GM21367 (cell line): ENCODE data around the gene TNFSF12.

Experiments
- ATAC-seq: cut with Tn5 transposase; IDR thresholded peaks from one replicate; pipeline ENCODE4 v1.9.1; 2021; ENCODE audit not compliant: unreplicated experiment

TNFSF12 gene, protein sequence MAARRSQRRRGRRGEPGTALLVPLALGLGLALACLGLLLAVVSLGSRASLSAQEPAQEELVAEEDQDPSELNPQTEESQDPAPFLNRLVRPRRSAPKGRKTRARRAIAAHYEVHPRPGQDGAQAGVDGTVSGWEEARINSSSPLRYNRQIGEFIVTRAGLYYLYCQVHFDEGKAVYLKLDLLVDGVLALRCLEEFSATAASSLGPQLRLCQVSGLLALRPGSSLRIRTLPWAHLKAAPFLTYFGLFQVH

DNA sequence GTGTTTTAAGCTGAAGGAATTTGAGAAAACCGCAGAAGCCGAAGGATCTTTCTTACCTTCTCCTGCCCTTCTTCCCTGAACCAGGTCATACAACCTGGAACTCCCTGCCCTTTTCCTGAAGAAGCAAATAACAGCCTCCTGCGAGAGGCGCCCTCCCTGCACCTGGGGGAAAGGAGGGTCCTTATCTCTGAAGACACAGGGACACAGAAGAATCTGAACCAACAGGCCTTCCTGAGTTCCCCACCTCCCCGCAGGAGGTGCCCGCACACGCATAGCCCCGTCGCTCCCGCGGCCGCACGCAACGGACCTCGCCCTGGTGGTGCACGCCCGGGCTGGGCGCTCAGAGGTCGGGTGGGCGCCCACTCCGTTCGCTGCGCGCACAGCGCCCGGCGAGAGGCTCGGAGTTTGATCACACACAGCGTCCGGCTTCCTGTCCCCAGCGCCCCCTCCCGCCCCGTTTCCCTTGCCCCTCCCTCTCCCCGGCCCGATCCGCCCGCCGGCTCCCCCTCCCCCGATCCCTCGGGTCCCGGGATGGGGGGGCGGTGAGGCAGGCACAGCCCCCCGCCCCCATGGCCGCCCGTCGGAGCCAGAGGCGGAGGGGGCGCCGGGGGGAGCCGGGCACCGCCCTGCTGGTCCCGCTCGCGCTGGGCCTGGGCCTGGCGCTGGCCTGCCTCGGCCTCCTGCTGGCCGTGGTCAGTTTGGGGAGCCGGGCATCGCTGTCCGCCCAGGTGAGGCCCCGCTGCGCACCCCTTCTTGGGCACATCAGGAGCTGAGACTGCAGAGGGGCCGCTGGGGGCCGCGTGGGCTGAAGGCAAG lies at the start of gene TNFSF12:
Gene TNFSF12, plus strand, starts transcription at position 474 of the 816 bp plus-strand sequence. Its CDS starts 96 bp downstream, at position 570.
- no peak for ATAC-seq

- no peak for ATAC-seq
These were observed 49.7 kb upstream of the TNFSF12 start for GRCh38 chr17:7499161-7499560.

DNA sequence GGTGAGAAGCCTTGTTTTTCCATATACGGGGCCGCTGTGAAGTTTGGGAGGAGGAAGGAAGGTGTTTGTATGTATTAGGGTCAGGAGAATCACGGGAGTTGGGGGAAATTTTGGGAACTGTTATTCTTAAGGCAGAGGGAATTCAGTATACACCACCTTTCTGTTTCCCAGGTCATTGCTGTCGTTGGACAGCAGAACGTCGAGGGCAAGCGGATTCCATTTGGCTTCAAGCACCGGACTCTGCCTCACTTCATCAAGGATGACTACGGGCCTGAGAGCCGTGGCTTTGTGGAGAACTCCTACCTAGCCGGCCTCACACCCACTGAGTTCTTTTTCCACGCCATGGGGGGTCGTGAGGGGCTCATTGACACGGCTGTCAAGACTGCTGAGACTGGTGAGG lies 47.1 kb upstream of the TNFSF12 start:
- ATAC-seq: no peak

DNA sequence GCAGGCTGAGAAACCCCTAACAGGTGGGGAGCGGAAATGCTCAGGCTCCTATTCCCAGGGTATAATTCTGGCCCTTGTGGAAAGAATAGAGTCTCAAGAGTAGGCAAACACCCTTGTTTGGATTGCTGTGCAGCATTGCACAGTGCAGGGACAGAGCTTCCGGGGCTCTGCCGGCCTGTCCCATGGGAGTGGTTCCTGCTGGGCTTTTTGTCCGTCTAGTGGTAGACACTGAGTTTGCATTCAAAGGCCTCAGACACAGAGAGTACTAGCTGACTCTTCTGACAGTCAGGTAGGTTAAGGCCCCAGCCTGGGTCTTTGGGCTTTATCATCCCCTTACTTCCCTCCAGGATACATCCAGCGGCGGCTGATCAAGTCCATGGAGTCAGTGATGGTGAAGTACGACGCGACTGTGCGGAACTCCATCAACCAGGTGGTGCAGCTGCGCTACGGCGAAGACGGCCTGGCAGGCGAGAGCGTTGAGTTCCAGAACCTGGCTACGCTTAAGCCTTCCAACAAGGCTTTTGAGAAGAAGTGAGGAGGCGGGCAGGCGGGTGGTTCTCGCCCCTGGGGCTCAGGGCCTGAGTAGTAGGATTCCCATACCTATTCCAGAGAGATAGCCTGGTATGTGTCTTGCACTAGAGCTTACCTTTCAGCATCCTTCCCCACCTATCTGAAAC lies 46.5 kb upstream of the TNFSF12 start:
- no peak for ATAC-seq

GRCh38 chr17:7502987-7503386 lies 45.9 kb upstream of the TNFSF12 start:
- no peak for ATAC-seq

GRCh38 chr17:7503521-7503920 lies 45.3 kb upstream of the TNFSF12 start:
- ATAC-seq: no peak

GRCh38 chr17:7508145-7508544 lies 40.7 kb upstream of the TNFSF12 start:
- no peak for ATAC-seq

DNA sequence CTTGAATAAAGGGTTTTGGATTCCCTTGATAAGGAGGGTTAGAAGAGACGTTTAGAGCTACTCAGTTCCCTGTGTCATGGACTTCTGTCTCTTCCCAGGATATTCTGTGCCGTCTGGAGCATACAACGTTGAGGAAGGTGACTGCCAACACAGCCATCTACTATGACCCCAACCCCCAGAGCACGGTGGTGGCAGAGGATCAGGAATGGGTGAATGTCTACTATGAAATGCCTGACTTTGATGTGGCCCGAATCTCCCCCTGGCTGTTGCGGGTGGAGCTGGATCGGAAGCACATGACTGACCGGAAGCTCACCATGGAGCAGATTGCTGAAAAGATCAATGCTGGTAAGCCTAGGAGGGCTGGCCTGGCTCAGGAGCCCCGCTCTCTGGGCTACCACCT lies 40.0 kb upstream of the TNFSF12 start:
- no peak for ATAC-seq

- no peak for ATAC-seq
These were observed 38.9 kb upstream of the TNFSF12 start for GRCh38 chr17:7509937-7510336.

DNA sequence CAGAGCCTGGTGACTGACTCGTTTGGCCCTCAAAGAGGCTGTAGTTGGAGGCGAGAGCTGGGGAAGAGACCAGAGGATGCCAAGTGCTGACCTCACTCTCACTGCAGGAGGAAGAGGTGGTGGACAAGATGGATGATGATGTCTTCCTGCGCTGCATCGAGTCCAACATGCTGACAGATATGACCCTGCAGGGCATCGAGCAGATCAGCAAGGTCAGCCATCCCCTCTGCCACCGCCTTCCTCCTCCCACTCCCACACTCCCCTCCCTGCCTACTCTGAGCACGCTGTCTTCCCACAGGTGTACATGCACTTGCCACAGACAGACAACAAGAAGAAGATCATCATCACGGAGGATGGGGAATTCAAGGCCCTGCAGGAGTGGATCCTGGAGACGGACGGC lies 37.8 kb upstream of the TNFSF12 start:
- ATAC-seq: no peak

- no peak for ATAC-seq
These were observed 36.8 kb upstream of the TNFSF12 start for GRCh38 chr17:7512105-7512504.

DNA sequence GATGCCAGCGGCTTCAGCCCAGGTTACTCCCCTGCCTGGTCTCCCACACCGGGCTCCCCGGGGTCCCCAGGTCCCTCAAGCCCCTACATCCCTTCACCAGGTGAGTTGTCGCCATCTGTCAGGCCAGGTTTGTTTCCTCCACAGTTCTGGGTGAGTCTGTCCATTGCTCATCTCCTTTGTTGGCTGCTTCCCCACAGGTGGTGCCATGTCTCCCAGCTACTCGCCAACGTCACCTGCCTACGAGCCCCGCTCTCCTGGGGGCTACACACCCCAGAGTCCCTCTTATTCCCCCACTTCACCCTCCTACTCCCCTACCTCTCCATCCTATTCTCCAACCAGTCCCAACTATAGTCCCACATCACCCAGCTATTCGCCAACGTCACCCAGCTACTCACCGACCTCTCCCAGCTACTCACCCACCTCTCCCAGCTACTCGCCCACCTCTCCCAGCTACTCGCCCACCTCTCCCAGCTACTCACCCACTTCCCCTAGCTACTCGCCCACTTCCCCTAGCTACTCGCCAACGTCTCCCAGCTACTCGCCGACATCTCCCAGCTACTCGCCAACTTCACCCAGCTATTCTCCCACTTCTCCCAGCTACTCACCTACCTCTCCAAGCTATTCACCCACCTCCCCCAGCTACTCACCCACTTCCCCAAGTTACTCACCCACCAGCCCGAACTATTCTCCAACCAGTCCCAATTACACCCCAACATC lies 35.9 kb upstream of the TNFSF12 start:
- ATAC-seq: no peak

GRCh38 chr17:7513850-7514419 lies 34.9 kb upstream of the TNFSF12 start:
- no peak for ATAC-seq

DNA sequence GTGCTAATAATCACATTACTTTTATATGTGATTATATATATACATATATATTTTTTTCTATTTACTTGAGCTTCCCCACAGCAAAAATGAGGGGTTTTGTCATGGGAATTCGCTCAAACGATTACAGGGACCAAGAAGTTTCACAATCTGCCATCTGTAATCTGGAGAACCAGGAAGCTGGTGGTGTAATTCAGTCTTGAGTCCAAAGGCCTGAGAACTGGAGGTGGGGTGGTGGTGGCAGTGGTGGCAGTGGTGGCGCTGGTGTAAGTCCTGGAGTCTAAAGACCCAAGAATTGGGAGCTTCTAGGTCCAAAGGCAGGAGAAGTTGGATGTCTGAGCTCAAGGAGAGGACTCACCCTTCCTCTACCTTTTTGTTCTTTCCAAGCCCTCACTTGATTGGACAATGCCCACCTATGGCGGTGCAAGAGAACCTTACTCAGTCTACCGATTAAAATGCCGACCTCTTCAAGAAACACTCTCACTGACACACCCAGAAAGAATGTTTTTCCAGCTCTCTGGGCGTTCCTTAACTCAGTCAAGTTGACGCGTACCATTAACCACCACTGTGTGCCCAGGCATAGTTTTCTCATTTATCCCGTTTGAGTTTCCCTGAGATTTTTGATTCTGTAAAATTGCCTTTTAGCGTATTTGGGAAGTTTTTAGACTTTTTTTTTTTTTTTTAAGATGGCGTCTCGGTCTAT lies 32.8 kb upstream of the TNFSF12 start:
- ATAC-seq: no peak

DNA sequence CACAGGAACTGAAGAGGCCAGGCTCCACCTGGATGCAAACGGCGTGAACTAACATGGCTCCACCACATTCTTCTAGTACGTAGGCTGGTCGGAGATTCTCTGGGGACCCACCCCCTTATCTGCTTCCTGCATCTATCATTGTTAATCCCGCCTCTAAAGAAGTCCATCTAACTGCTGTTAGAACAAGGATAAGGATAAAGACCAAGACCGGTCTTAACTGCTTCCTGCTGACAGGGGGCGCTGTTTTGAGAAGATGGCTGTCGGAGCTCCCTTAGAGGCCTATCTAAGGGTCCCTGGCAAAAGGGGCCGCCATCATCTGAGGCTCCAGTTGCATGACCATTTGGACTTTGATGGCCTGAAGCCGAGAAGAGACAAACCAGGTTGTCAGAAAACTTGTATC lies 25.8 kb upstream of the TNFSF12 start:
- no peak for ATAC-seq

GRCh38 chr17:7528842-7529241 lies 20.0 kb upstream of the TNFSF12 start:
- no peak for ATAC-seq

DNA sequence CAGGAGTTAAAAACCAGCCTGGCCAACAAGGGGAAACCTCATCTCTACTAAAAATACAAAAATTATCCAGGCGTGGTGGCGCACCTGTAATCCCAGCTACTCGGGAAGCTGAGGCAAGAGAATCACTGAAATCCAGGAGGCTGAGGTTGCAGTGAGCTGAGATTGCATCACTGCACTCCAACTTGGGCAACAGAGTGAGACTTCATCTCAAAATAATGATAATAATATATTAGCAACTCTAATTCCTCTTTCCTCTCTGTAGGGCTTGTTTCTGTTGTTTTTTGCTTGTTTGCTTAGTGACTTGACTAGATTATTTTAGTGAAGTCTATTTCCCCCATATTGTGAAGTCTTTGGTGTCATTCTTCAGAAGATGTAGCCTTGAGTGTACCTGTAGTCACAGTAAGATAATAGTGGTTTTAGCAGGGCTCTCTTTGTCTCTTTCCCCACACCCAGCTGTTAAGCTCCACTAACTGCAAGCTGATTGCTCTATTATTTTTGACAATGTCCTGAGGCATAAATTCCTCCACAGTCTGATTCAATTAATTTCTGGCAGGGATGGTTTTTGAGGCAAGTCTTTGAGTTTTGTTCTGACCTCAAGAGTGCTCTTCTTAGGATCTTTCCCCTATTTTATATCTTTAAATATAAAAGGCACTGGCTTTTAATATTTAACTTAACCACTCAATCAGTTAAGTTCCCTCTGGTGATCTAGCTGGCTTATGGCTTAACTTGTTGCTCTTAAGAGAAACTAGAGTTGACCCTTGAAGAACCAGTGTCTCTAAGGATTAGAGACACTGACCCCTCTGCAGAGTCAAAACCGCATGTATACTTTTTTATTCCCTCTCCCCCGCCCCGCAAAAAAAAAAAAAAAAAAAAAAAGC lies 18.6 kb upstream of the TNFSF12 start:
- no peak for ATAC-seq

DNA sequence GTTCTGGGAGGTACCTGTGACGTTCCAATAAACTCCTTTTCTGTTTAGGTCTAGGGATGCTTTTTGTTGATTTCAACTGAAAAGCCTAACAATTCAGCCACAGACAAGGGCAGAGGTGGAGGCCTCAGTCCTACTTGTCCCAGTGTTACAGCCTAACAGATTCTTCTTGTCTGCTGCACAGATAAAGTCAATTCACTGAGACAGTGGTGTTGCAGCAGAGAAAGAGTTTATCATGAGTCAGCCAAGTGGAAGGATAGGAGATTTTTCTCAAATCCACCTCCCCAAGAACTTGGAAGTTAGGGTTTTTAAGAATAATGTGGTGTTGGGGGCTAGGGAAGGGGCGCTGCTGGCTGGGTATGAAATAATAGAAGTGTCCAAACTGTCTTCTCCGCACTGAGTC lies 10.8 kb upstream of the TNFSF12 start:
- no peak for ATAC-seq

- ATAC-seq: no peak
These were observed 9.8 kb upstream of the TNFSF12 start for GRCh38 chr17:7538891-7539545.
